Neural crest cell (in vitro differentiated cells): ENCODE data around the gene NRG2. TPM values are rescaled to one million over a fixed set of nuclear protein-coding genes. Genes with fewer than 3 reads are reported as not detected.

Experiments
- DNase-seq: peaks from one replicate; pipeline ENCODE4 v3.0.0; 2021; ENCODE audit warnings: low read depth, mixed read lengths, low spot score
- H3K27ac Mint-ChIP-seq: one replicate; pipeline ENCODE4 v1.8.0; 2021; ENCODE audit warnings: mild to moderate bottlenecking, mixed read lengths; ENCODE audit not compliant: unreplicated experiment
- H3K27me3 Mint-ChIP-seq: 2 replicates; pipeline ENCODE4 v1.8.0; 2021; ENCODE audit warnings: low read depth, mild to moderate bottlenecking, mixed read lengths
- H3K36me3 Mint-ChIP-seq: 2 replicates; pipeline ENCODE4 v1.8.0; 2021; ENCODE audit warnings: low read depth, mild to moderate bottlenecking, mixed read lengths
- H3K4me1 Mint-ChIP-seq: 2 replicates; pipeline ENCODE4 v1.8.0; 2021; ENCODE audit warnings: mixed read lengths
- H3K4me3 Mint-ChIP-seq: one replicate; pipeline ENCODE4 v1.8.0; 2021; ENCODE audit warnings: mild to moderate bottlenecking, mixed read lengths
- H3K9me3 Mint-ChIP-seq: 2 replicates; pipeline ENCODE4 v1.8.0; 2021; ENCODE audit warnings: mixed read lengths
- long read RNA-seq: library from polyadenylated mRNA; unstranded; transcript quantifications from one replicate; pipeline ENCODE4 v2.0.0, GENCODE V29; 2020
- total RNA-seq: library from RNA; stranded (reverse); gene quantifications from 2 replicates; pipeline ENCODE4 v1.2.1, GENCODE V29; 2021
- TF ChIP-seq, protein P1 (sequence below): fragments of 200-600 bp; sonication (generic); conservative IDR thresholded peaks from 2 replicates; pipeline ENCODE4 v1.5.0; 2021; ENCODE audit warnings: antibody characterized with exemption, mild to moderate bottlenecking

NRG2 gene
- 0.64 and 0.82 TPM in 2 replicates for total RNA-seq
- long read RNA-seq = 0 reads

GRCh38 chr5:140042643-140043507 lies at the start of gene NRG2:
Gene NRG2 (minus strand): TSS chr5:140043299.
- peak; percentile 79 for DNase-seq
- Mint-ChIP-seq H3K36me3 (no peaks in the 10 kb centered on the region), H3K27ac (no peak within 1 kb of the TSS), H3K4me3 (peak within 1 kb of the TSS; percentile 84), H3K4me1 (peaks cover 21% of the 10 kb centered on the region), H3K27me3 (peaks cover 83% of the 10 kb centered on the region), H3K9me3 (no peaks in the 10 kb centered on the region)
- TF ChIP-seq, protein P1, sequence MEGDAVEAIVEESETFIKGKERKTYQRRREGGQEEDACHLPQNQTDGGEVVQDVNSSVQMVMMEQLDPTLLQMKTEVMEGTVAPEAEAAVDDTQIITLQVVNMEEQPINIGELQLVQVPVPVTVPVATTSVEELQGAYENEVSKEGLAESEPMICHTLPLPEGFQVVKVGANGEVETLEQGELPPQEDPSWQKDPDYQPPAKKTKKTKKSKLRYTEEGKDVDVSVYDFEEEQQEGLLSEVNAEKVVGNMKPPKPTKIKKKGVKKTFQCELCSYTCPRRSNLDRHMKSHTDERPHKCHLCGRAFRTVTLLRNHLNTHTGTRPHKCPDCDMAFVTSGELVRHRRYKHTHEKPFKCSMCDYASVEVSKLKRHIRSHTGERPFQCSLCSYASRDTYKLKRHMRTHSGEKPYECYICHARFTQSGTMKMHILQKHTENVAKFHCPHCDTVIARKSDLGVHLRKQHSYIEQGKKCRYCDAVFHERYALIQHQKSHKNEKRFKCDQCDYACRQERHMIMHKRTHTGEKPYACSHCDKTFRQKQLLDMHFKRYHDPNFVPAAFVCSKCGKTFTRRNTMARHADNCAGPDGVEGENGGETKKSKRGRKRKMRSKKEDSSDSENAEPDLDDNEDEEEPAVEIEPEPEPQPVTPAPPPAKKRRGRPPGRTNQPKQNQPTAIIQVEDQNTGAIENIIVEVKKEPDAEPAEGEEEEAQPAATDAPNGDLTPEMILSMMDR = peak; percentile 59

DNA sequence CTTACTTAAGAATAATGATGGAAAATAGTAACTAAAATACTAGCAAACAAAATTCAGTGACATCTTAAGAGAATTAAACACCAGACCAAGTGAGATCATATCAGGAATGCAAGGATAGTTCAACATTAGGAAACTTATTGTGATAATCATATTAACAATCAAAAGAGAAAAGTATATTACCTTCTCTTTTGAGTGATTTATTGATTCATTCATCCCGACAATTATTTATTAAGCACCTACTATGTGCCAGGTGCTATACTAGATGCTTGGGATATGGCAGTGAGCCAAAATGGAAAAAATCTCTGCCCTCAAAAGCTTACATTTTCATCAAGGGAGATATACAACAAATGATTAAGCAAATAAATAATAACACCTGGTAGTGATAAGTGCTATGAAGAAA lies 47.2 kb upstream of the NRG2 start:
- Mint-ChIP-seq H3K27ac (no peak overlapping the region), H3K36me3 (no peaks in the 10 kb centered on the region), H3K27me3 (peaks cover 92% of the 10 kb centered on the region), H3K4me1 (no peaks in the 10 kb centered on the region), H3K9me3 (peaks cover 15% of the 10 kb centered on the region), H3K4me3 (no peak overlapping the region)
- TF ChIP-seq, protein P1 = no peak
- no peak for DNase-seq

DNA sequence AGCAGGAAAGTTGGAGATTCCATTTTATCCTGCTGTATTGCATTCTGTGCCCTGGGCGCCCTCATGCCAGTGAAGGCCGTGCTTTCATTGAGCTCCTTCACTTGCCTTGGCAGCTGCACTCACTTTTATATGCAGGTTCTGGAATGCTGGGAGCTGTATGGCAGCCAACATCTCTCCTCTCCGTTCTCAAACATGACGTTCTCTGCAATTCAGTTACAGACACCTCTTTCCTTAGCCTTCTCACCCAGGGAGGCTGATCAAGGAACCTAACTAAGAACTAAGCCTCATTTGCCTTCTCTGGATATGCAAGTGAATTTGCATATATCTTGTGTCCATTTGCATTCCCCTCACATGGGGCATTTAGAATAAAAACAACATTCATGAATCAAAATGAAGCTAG lies 41.4 kb upstream of the NRG2 start:
- H3K9me3 Mint-ChIP-seq = peaks cover 4% of the 10 kb centered on the region
- TF ChIP-seq, protein P1 = no peak
- peaks cover 93% of the 10 kb centered on the region for H3K27me3 Mint-ChIP-seq
- DNase-seq = no peak
- no peak overlapping the region for H3K27ac Mint-ChIP-seq
- H3K4me3 Mint-ChIP-seq = no peak overlapping the region
- H3K36me3 Mint-ChIP-seq = no peaks in the 10 kb centered on the region
- H3K4me1 Mint-ChIP-seq = no peaks in the 10 kb centered on the region

GRCh38 chr5:140083650-140084049 lies 40.6 kb upstream of the NRG2 start:
- H3K36me3 Mint-ChIP-seq = no peaks in the 10 kb centered on the region
- DNase-seq = no peak
- H3K27ac Mint-ChIP-seq = no peak overlapping the region
- TF ChIP-seq, protein P1 = no peak
- peaks cover 94% of the 10 kb centered on the region for H3K27me3 Mint-ChIP-seq
- H3K9me3 Mint-ChIP-seq = no peaks in the 10 kb centered on the region
- H3K4me3 Mint-ChIP-seq = no peak overlapping the region
- no peaks in the 10 kb centered on the region for H3K4me1 Mint-ChIP-seq

- H3K36me3 Mint-ChIP-seq = no peaks in the 10 kb centered on the region
- no peak overlapping the region for H3K27ac Mint-ChIP-seq
- no peak overlapping the region for H3K4me3 Mint-ChIP-seq
- DNase-seq = no peak
- no peaks in the 10 kb centered on the region for H3K9me3 Mint-ChIP-seq
- TF ChIP-seq, protein P1 = no peak
- no peaks in the 10 kb centered on the region for H3K4me1 Mint-ChIP-seq
- peaks cover 98% of the 10 kb centered on the region for H3K27me3 Mint-ChIP-seq
Measured at GRCh38 chr5:140083120-140083519, 40.0 kb upstream of the NRG2 start.
